GM18517 (cell line): Measurements from ENCODE around the gene STMN1.

ENCODE experiments used
- ATAC-seq: cut with Tn5 transposase; IDR thresholded peaks from one replicate; pipeline ENCODE4 v1.9.1; 2021; ENCODE audit warnings: mild to moderate bottlenecking, moderate library complexity; ENCODE audit not compliant: unreplicated experiment

The STMN1 gene

DNA sequence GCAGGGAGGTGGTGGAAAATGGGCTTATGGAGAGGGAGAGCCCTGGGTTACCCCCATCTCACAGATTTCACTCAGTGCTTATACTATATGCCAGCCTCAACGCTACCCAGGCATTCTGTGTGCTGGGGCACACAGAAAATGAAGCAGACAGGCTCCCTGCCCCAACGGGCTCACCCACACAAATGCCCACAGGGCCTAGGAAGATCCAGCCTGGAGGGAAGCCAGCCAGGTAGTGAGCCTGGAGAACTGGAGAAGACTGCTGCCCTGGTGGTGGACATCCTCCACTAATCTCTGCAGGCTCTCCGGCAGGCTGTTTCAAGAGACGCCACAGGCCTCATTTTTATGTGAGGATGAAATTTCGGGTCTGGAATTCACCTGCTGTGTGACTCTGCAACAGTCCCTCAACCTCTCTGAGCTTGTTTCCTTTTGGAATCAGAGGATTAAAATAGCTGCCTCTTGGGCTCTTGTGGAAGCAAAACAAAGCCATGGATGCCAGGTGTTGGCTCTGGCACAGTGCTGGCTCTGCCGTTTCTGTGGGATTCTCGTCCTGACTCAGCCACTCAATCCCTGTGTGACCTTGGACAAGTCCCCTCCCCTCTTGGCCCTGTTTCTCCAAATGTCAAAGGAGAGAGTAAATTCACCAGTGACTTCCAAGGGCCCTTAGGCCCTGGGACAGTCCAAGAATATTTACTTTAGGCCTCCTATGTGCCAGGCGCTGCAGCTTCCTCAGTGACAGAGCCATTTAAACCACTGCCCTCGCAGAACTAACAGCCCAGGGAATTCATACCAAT lies 34.3 kb downstream of the STMN1 start:
- no peak for ATAC-seq

DNA sequence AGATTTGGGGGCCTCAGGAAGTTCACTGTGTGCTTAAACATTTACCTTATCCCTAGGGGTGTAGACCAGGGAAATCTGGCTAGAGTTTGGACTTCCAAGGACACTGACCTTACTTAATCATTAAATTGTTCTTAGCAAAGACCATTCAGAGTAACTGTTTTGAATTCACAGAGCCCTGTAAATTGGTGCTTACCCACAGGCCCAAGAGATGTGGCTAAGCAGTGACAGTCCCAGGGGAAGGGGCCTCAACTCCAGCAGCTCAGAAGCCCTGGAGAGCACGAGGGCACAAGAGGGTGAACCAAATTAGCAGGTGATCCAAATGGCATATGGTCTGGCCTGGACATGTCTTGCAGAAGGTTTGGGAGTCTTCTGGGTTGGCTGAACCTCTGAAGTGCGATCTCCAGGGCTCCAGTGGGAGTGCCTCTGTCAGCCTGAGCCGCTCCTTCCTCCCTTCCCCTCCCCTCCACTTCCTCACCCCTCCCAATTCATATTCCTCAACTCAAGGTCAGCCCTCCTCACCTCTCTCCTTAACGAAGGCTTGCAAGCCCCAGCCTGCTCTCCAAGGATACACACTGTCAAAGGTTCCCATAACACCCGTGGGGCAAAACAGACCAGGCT lies 35.0 kb downstream of the STMN1 start:
- ATAC-seq, result no peak

- no peak for ATAC-seq
Observed at GRCh38 chr1:25870614-25871013, 35.6 kb downstream of the STMN1 start.

GRCh38 chr1:25869909-25870606 lies 36.2 kb downstream of the STMN1 start:
- ATAC-seq, result no peak

GRCh38 chr1:25867210-25867991 lies 38.8 kb downstream of the STMN1 start:
- ATAC-seq, result no peak

GRCh38 chr1:25866288-25866687 lies 39.9 kb downstream of the STMN1 start:
- no peak for ATAC-seq

DNA sequence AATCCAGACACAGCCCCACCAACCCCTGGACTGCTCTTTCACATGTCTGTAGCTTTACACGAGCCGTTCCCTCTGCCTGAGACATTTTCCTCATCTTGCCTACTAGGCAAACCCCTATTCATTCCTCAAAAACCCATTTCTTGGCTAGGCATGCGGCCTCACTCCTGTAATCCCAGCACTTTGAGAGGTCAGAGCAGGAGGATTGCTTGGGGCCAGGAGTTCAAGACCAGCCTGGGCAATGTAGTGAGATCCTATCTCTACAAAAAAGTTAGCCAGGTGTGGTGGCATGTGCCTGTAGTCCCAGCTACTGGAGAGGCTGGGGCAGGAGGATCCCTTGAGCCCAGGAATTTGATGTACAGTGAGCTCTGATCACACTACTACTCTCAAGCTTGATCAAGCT lies 41.8 kb downstream of the STMN1 start:
- ATAC-seq, result no peak

GRCh38 chr1:25863486-25864262 lies 42.5 kb downstream of the STMN1 start:
- no peak for ATAC-seq

GRCh38 chr1:25862785-25863485 lies 43.3 kb downstream of the STMN1 start:
- no peak for ATAC-seq

DNA sequence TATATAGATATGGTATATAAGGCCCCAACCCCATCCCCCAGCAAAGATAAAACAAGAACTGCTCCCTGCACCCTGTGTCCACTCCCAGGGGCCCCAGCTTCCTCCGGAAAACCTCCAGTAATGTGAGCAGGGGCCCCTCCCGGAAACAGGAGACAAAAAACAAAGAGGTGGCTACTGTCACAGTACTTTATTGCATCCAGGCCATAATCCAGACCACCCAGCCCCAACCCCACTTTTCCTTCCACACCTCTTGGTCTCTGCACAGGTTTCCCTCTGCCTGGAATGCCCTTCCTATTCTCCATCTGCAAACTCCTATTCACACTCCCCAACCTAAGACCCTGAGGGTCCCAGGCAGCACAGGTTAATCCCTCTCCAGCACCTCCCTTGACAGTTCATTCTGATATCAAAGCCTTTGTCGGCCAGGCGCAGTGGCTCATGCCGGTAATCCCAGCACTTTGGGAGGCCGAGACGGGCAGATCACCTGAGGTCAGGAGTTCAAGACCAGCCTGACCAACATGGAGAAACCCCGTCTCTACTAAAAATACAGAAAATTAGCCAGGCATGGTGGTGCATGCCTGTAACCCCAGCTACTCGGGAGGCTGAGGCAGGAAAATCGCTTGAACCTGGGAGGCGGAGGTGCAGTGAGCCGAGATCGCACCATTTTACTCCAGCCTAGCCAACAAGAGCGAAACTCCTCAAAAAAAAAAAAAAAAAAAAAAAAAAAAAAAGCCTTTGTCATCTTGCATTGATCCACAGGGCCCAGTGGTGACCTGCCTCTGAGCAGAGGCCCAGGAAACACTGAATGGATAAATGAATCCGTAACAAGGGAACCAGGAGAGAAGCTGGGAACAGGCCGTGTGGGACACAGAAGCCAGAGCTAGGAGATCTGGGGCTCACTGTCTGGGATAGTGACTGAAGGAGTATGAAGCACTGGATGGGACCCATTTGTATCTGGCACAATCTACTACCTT lies 44.6 kb downstream of the STMN1 start:
- ATAC-seq, result no peak

DNA sequence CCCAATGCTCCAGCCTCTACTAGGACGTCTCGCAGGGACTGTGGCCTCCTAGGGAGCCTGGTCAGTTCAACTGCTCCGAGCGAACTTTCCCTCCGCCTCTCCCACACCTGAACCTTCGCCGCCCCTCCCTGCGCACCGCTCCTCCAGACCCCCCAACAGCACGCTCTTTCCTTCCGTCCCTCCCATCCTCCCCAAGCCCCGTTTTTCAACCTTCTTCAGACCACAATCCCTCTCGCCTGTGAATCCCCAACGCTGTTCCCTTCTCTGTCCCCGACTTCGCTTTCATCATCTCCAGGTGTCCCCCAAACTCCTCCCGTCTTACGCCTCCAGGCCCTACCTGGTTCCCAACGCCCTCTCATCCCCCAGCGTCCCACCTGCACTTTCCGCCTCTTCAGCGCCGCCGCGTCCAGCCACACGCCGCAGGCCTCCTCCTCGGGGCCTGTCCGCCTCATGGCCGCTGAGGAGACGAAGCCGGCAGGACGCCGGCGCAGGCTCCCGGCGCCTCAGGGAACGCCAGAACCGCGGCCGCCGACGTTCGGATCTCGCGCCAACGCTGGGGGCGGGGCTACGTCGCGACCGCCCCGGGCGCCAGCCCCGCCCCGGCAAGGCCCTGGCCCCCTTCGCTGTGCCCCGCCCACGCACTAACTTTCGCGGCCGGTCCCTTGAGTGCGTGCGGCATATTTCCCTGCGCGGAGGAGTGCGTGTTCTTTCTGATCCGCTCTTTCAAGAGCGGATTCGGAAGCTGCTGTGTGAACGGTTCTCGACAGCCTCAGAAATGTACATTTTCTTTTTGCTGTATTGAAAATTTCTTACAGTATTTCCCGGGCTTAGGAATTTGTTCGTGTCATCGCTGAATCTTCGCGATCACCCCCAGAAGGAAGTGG lies 47.1 kb downstream of the STMN1 start, which contains the start of gene AUNIP:
TSS of gene AUNIP (minus strand) at position 552 of the 884 bp plus-strand sequence. CDS start at position 452, 100 bp downstream.
- peak; percentile 64 for ATAC-seq

GRCh38 chr1:25858494-25858893 lies 47.7 kb downstream of the STMN1 start:
- ATAC-seq, result no peak

DNA sequence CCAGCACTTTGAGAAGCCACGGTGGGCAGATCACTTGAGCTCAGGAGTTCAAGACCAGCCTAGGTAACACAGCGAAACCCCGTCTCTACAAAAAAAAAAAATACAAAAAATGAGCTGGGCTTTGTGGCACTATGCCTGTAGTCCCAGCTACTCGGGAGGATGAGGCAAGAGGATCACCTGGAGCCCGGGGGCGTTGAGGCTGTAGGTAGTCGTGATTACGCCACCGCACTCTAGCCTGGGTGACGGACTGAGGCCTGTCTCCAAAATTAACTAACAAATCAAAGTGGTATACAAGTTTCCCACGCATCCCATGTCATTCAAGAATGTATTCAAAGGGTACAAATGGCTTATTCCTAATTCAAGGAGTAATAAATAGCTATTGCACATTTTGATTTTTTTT lies 49.4 kb downstream of the STMN1 start:
- no peak for ATAC-seq

GRCh38 chr1:25854554-25854953 lies 51.7 kb downstream of the STMN1 start:
- ATAC-seq, result no peak
